ENCODE results near the gene SYNDIG1.

Gene SYNDIG1

DNA sequence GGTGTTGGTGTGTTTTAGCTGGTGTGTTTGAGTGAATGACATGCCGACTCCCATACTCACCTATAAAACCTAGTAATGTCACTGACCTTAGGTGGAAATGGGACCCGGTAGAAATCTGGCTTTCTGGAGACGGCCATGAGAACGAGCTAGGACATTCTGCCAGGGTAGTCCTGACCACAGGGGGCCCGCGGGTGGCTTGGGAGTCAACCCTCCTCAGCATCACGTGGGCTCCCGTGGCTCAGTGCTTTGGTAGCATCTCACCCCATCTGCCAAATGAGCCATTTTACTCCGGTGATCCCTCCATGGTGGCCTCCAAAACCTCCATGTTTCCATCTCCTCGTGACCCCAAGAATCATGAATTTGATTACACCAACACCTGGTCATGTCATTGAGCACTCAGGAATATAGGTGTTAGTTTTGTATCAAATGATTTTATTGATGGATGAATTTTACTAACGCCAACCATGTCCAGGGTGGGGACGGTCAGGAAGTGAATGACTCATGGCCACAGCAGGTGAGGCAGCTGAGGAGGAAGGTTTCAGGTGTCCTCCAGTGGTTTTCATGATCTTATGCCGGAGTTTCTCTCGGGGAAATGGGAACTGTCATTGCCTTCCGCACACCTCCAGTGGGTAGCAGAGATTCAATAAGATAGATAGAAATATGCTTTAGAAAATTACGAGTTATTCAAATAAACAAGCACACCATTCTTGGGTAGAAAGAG, 195.0 kb downstream of the SYNDIG1 start:
- DNase-seq = no peak

DNA sequence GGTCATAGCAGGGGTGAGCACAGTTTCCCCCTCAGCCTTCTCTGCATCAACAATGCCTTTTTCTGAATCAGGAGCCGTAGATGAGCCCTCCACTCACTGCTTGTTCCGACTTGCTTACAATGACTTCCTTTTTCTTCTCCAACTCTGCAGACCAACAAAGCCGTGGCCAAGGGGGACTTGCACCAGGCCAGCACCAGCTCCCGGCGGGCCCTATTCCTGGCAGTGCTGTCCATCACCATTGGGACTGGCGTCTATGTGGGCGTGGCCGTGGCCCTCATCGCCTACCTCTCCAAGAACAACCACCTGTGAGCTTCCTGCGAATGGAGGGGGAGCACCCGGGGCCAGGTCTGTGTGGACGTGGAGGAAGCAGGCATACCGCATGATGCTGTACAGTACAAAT, 195.8 kb downstream of the SYNDIG1 start:
- no peak for DNase-seq

DNA sequence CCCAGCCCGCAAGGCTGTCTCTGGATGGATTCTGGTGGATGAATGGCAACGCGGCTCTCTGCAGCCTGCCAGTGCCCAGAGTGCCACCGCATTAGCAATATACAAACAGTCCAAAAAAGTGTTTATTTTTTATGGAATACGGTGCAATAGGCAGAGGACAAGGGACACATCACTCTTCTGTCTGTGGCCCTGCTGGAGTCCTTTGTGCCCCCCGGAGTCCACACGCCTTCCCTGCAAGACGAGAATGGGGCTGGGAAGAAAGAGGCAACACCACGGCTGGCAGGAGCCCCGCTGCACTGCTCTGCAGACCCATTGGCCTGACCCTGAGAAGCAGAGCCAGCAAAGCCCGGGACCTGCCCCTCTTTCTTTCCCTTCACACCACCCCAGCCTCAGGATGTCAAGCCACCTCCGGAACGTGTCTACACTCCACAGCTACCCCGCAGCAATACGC, 196.3 kb downstream of the SYNDIG1 start:
- no peak for DNase-seq

DNA sequence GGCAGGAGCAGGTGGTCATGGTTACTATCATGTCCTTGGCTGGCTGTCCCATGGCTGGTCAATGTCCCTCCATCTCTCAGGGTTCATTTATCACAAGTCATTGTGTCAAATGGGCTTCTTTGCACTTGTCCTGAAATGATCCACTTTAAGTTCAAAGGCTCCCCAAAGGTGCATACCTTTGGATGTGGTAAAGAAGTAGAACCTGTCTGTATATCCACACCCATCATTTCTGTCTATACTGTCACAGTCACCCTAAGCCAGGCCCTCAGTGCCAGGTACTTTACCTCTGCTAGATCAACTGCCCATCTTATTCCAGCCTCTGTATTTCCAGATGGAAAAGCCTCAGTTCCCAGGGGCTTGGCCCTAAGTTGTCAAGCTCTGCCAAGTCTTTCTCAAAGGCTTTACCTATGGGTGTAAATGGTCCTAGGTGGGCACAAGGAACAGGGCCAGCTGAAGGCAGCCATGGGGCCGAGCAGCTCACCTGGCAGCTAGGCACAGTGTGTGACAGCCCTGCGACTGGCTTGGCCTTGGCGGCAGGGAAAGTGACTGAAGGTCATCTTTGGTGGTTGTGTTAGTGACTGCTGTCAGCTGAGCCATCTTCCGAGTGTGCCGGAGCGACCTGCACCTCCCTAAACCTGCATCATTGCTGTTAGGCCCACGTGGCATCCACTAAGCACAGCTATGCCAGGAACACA, 198.4 kb downstream of the SYNDIG1 start:
- DNase-seq = no peak

DNA sequence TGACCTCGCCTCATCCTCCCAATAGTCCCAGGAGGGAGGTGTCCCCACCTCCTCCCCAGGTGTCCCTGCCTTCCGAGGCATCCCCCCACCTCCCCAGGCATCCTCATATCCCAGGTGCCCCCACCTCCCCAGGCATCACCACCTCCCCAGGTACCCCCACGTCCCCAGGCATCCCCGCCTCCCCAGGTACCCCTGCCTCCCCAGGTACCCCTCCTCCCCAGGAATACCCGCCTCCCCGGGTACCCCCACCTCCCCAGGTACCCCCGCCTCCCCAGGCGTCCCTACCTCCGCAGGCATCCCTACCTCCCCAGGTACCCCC, 198.9 kb downstream of the SYNDIG1 start:
- no peak for DNase-seq

DNA sequence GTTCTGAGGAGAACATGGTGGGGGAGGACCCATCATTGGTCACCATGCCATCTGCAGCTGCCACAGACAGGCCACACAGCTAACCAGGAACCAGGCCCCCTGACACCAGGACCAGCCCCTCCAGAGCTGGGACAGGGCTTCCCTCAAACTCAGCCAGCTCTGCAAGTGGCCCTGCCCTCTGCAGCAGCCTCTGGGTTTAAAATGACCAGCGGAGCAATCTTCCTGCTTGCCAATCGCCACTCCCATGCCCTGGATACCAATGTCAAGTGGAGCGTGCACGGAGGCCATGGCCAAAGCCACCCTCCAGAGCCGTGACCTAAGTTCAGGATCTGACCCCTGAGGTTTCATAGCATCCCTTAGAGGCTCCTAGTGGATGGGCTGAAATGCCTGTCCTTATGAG, 199.4 kb downstream of the SYNDIG1 start:
- no peak for DNase-seq

DNA sequence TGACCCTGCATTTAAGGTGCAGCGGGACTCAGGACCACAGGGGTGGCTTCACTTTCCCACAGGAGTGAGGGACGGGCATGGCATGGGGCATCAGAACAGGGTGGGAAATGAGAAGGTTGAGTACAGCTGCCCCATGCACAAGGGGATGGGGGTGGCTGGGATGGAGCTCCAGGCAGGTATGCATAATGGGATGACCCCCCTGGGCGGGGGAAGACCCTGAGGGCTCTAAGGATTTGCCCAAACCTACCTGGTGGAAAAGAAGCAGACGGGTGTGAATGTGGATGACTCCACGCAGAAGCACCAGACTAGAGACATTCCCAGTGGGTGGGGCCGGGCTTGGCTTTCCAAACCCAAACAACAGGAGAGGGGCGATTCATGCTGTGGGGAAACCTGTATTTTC, 200.3 kb downstream of the SYNDIG1 start:
- no peak for DNase-seq

DNA sequence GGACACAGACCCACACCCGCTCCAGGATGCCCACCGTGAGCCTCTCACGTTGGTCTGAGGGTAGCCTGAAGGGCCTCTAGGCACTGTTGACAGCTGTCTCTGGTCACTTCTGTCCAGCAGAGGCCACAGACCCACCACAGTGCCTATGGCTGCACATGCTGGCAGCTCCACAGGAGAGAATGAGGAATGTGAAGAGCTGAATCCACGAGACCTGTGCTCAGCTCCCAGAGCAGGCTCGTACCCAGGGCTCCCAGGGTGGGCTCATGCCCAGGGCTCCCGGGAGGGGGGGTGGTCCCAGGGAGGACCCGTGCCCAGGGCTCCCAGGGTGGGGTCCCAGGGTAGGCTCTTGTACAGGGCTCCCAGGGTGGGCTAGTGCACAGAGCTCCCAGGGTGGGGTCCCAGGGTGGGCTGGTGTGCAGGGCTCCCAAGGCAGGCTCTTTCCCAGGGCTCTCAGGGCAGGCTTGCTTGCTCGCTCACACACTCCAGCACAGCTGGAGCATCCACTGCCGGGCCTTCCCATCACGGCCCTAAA, 201.0 kb downstream of the SYNDIG1 start:
- DNase-seq = no peak

DNA sequence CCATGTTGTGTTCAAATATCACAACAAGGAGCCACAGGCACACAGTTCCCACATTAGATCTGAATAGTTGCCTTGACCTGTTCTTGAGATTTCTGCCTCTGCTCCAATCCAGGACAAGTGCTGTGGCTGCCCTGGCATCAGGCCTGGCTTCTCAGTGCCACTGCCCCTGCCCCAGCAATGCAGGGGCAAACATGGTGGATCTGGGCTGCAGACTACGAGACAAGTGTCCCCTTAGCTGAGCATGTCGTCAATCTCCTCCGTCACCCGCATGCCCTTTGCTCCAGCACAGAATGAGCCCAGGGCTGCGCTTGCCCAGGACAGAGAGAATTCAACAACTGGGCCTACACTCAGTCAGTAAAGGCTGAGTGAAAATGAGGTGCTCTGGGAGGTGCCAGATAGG, 201.6 kb downstream of the SYNDIG1 start:
- no peak for DNase-seq

DNA sequence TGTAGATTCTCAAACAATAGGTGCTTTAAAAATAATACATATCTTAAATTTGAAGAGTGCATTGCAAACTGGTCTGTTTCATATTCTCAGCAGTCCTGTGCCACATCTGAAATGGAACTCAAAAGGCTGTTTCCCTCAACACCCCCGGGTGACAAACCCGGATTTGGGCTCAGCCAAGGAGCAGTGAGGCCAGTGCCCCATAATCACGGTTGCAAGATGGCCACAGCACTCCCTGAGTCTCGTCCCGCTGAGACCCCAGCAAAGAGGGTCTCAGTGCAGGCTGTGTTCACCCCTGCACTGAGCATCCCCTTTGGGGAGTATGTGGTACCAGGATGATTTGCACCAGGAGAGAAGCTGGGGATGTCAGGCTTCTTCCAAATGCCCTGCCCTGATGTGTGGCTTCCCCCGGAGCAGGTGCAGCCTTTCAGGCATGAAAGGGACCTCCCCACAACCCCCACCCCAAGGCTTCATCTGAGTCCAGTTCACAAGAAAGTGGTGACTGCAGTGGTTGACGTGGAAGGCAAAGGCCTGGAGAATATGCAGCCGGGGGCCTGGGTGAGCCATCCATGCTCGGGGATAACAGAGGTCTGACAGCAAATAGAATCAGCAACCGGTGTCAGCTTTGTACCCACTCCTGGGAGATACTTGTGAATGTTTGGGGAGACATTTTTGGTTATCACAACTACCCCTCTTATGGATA, 202.9 kb downstream of the SYNDIG1 start:
- DNase-seq = no peak

DNA sequence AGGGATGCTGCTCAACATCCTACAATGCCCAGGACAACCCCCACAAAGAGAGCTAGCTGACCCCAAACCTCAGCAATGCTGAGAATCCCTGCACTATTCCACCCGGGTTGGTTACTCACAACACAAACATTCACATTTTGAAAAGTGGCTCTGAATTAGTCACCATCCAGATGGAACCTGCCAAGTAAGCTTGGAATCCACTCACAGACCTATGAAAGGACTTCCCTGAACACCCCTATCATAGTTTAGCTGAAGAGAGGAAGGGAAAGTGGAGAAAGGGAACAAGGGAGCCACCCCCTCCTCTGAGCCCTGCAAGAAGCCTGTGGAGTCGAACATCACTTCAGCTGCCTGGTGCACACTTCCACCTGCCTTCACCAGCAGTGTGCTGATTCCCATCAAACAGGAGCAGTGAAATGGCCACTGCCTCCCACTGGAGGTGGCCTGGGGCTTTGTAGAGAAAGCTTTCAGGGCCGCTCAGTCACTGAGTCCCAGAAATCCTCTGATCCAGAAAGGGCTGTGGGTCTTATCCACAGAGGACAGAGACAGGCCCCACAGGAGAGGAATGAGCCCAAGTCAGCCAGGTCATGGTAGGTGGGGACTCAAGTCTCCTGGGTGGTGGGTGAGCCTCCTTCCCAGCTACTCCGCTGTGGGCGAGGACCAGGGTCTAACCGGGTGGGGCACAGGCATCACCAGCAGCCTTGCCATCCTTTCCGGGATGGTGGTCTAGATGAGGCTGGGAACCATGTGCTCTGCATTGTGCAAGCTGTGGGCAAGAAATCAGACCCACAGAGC, 203.7 kb downstream of the SYNDIG1 start:
- DNase-seq = no peak

DNA sequence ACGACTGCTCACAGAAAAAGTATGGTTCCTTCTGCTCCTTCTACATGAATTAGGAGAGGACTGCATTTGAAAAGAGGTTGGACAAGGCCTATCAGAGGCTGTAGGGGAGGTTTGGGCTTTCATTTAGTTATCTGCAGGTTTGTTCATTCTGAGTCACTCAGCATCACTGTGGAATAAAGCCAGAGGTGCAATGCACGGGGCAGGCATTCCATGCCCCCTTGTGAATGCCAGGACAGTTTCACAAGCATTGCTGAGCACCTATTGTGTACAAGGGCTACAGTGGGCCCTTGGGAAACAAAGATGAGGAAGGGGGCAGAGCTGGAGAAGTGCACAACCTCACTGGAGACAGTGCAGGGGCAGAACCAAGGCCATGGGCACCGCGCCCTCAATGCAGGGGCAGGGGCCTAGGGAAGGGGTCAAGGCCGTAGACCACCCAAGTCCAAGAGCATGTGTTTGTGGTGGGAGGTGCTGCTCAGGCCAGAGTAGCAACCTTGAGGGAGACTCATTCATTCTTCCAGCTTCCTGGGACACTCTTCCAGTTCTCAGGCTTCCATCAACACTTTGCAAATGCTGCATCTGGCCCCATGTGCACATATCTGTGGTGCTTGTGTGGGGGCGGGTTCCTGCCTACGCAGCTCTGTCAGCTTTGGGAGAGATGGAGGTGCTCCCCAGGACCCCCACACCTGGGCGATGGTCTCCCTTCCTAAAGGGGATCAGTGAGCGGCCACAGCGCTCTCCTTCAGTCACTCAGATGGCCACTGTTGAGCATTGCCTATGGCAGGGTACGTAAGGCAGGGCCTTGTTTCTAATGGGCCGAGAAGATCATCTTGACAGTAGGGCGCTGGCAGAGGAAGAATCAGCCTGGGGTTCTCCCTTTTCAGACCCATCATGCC, 204.5 kb downstream of the SYNDIG1 start:
- no peak for DNase-seq

DNA sequence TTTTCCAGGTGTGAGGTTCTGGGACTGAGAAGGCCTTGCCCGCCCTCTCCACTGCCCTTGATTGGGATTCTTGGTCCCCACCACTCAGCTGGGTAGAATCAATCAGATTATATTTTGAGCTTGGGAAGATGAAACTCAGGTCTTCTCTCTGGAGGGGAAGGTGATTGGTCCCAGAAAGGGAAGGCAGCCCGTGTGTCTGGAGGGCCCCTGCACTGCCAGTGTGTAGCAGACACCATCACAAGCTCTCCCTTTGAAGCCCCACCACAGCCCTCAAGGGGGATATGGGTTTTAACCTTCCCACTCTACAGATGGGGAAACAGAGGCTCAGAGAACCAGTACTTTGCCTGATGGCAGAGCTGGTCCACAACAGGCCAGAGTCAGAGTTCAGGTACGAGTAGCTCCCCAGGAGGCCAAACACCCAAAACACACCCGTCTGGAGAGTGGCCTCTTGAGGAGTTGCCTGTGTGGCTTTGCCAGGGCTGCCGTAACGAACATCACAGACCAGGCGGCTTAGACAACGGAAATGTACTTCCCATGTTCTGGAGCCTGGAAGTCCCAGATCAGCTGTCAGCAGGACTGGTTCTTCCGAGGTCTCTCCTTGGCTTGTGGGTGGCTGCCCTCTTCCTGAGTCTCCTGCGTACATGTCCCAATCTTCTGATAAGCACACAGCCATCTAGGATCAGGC, 205.6 kb downstream of the SYNDIG1 start:
- no peak for DNase-seq

DNA sequence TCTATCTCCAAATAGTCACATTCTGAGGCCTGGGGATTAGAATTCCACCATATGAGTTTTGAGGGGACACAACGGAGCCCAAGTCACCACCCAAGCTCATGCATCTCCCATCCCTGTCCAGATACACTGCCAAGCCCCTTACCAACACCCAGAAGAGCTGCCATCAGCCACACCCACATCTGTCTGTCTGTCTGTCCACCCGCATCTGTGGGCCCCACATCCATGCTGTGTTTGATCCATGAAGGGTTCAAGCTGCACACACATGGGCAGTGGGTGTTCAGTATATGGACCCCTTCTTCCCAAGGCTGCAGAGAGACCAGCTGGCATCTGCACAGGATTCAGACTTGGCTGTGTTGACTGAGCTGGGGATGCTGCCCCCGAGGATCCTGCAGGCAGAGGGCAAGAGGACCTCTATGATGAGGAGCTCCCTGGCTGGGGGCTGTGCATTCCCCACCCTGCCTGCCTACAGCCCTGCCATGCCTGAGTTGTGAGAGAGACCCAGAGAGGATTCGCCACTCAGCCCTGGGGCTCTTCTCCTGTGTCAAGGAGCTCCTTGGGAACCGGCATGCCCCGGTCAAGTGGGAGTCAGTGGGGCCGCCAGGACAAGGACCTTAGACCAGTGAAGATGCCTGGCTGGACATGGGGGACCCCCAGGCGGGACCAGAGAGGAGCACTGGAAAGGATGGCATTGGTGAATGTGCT, 206.4 kb downstream of the SYNDIG1 start:
- no peak for DNase-seq

DNA sequence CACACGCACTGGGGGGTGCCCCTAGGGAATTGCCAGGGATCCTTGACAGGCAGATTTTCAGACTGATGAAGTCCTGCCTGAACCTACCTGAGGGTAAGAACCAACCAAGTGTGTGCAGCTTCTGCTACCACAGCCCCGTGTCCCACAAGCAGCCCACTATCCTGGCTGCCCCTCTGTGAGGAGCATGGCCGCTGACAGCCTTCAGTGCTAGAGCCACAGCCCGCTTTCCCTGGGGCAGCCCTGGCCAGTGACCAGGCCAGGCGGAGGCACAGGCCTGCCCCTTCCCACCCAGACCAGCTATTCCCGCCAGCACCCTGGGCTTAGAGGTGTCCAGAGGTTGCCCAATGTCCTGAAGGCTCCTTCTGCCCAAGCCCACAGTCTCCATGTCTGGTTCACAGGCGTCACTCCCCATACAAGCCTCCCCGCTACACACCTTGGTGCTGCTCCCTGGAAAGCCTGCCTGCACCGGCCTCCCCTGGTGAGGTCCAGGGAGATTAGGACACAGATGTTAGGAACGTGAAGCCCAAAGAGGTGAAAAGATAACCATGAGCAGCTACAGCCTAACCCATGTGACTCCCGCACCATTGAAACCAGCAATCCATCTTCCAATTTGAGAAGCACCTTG, 207.0 kb downstream of the SYNDIG1 start:
- DNase-seq = no peak

DNA sequence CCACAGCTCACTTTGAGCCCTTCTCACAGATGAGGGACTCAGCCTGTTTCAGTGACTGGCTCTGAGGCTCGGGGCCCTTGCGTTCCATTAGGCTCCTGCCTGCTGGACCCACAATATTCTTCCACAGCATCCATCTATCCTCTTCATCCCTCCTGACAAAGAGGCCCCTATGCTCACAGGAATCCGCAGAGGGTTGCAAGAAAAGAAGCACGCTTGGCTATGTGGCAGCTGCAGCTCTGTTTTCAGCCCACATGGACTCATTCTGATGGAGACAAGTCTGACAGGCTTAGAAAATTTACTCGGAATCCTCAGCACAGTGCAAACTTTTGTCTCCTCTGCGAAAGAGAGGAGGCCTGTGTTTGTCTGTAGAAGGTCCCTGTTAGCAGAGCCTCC, 207.5 kb downstream of the SYNDIG1 start:
- DNase-seq = no peak

DNA sequence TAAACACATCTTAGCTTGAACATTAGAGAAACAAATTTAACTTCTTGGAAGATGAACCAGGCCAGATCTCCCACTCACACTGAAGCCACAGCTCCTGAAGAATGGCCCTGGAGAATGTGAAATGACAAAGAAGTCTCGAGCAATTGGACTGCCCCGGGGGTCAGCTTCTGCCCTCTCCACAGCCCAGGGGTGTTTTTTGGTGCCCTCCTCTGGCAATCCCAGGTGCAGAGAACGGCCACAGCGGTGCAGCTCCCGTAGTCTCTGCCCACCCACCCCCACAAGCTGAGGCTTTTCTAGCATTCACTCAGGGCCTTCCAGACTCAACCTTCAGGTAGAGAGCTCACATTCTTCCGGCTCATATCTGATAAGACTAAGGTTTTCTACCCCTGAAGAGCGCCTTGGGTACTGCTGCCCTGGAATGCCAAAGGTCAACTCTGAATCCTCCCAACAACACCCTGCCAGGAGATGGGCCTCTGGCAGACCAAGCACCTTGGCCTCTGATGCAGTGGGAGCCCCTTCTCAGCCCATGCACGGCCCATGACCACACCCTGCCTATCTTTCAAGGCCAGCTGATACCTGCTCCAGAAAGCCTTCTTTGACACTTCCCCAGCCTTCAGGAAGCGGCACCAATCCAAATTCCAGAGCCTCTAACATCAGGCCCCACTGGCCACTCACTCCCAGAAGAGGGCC, 208.3 kb downstream of the SYNDIG1 start:
- DNase-seq = no peak

DNA sequence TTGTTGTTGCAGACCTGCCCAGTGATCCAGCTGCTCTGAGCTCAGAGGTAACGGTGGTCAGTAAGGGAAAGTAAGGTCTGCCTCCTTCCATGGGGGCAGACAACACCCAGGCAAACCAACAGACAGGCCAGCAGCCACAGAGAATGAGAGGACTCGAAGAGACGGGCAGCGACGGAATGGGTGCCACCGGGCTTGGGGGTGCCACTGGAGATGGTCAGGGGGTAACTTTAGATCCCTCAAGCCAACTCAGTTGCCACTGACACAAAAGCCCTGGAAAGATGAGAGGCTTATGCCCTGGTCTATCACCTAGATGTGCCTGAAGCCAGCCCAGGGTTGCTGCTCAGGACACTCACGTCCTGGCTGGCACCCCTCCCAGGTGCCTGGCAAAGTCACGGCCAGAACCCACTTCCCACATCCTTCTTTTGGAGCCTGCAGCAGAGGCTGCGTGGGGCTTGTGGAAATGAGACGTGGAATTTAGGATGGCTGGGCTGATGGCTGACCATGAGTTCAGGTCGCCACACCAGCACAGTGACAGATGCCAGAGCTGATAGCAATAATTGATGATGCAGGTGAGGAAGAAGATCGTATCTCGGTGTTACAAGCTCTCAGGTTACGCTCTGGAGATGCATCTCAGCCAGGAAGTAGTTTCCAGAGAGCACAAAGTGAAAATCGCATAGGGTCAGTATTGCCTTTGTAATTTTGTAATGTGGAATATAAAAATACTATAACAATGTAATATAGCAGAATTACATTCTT, 209.1 kb downstream of the SYNDIG1 start:
- no peak for DNase-seq

Data from NCI-H1694 treated with DMSO at 0.1 percent for 48 hours (cell line).